SK-N-SH treated with all-trans-retinoic acid at 6 μM for 48 hours (cell line): ENCODE results near the gene SYNGR1.

ENCODE experiments used
- ATAC-seq: fragments of 200-7000 bp; cut with Tn5 transposase; 3 replicates; pipeline ENCODE4 v1.9.1; 2020; ENCODE audit warnings: mild to moderate bottlenecking, moderate library complexity
- ARNTL ChIP-seq: fragments of 450-650 bp; formaldehyde crosslinking; IDR thresholded peaks from 2 replicates; pipeline ENCODE4 v1.5.0; 2020; ENCODE audit warnings: low read depth, mild to moderate bottlenecking, moderate library complexity, borderline replicate concordance
- CREB5 ChIP-seq: fragments of 250-450 bp; sonication (Bioruptor Pico); IDR thresholded peaks from 2 replicates; pipeline ENCODE4 v1.5.1; 2020; ENCODE audit warnings: low read depth, mild to moderate bottlenecking, moderate library complexity
- CSDC2 ChIP-seq: fragments of 250-450 bp; sonication (Bioruptor Pico); IDR thresholded peaks from 2 replicates; pipeline ENCODE4 v1.5.0; 2020; ENCODE audit warnings: mild to moderate bottlenecking, moderate library complexity
- ESRRG ChIP-seq: fragments of 250-450 bp; sonication (Bioruptor Pico); IDR thresholded peaks from 2 replicates; pipeline ENCODE4 v1.6.1; 2021; ENCODE audit warnings: mild to moderate bottlenecking
- GLIS3 ChIP-seq: fragments of 250-450 bp; sonication (Bioruptor Pico); IDR thresholded peaks from 2 replicates; pipeline ENCODE4 v1.5.0; 2020; ENCODE audit warnings: mild to moderate bottlenecking, moderate library complexity
- OSR1 ChIP-seq: fragments of 250-450 bp; sonication (Bioruptor Pico); IDR thresholded peaks from 2 replicates; pipeline ENCODE4 v1.8.0; 2022; ENCODE audit warnings: moderate library complexity, mild to moderate bottlenecking, inconsistent platforms
- PATZ1 ChIP-seq: fragments of 250-450 bp; sonication (Bioruptor Pico); IDR thresholded peaks from 2 replicates; pipeline ENCODE4 v1.8.0; 2020; ENCODE audit warnings: mild to moderate bottlenecking, moderate library complexity, borderline replicate concordance
- RARB ChIP-seq: fragments of 250-450 bp; sonication (Bioruptor Pico); IDR thresholded peaks from 2 replicates; pipeline ENCODE4 v1.8.0; 2021; ENCODE audit warnings: mild to moderate bottlenecking, moderate library complexity
- SNAI2 ChIP-seq: fragments of 250-450 bp; sonication (Bioruptor Pico); IDR thresholded peaks from 2 replicates; pipeline ENCODE4 v1.5.0; 2020; ENCODE audit warnings: mild to moderate bottlenecking, moderate library complexity
- TOX ChIP-seq: fragments of 250-450 bp; sonication (Bioruptor Pico); IDR thresholded peaks from 2 replicates; pipeline ENCODE4 v1.8.0; 2021; ENCODE audit warnings: mild to moderate bottlenecking, moderate library complexity, borderline replicate concordance
- TSHZ2 ChIP-seq: fragments of 250-450 bp; sonication (Bioruptor Pico); IDR thresholded peaks from 2 replicates; pipeline ENCODE4 v1.5.0; 2020; ENCODE audit warnings: mild to moderate bottlenecking, moderate library complexity
- ZC3H10 ChIP-seq: fragments of 250-450 bp; sonication (Bioruptor Pico); IDR thresholded peaks from 2 replicates; pipeline ENCODE4 v1.5.1; 2021; ENCODE audit warnings: mild to moderate bottlenecking, moderate library complexity
- ZFP3 ChIP-seq: fragments of 250-450 bp; sonication (Bioruptor Pico); IDR thresholded peaks from 2 replicates; pipeline ENCODE4 v1.5.0; 2020; ENCODE audit warnings: mild to moderate bottlenecking, moderate library complexity
- ZFP30 ChIP-seq: fragments of 450-650 bp; formaldehyde crosslinking; IDR thresholded peaks from 2 replicates; pipeline ENCODE4 v1.5.0; 2022; ENCODE audit warnings: mild to moderate bottlenecking, moderate library complexity
- ZNF565 ChIP-seq: fragments of 450-650 bp; formaldehyde crosslinking; conservative IDR thresholded peaks from 2 replicates; pipeline ENCODE4 v1.5.0; 2020; ENCODE audit warnings: low read depth, mild to moderate bottlenecking, moderate library complexity
- ZNF70 ChIP-seq: fragments of 450-650 bp; formaldehyde crosslinking; IDR thresholded peaks from 2 replicates; pipeline ENCODE4 v1.5.0; 2020; ENCODE audit warnings: mild to moderate bottlenecking, moderate library complexity
- ZNF8 ChIP-seq: fragments of 450-650 bp; formaldehyde crosslinking; IDR thresholded peaks from 2 replicates; pipeline ENCODE4 v1.5.0; 2020; ENCODE audit warnings: mild to moderate bottlenecking, moderate library complexity

SYNGR1 gene

GRCh38 chr22:39430576-39431150 is 80.9 kb downstream of the SYNGR1 start (continued):
- TF ChIP-seq OSR1 (CRISPR knock-in tag): no peak
- TF ChIP-seq ZFP30: no peak
- TF ChIP-seq PATZ1 (CRISPR knock-in tag): no peak
- TF ChIP-seq ARNTL (CRISPR knock-in tag): no peak
- TF ChIP-seq SNAI2 (CRISPR knock-in tag): no peak
- TF ChIP-seq CREB5 (CRISPR knock-in tag): no peak
- no peak for TF ChIP-seq ZNF565 (CRISPR knock-in tag)

GRCh38 chr22:39431216-39431801 is 81.5 kb downstream of the SYNGR1 start:
- ATAC-seq: no peak; the same call in 2 of the 3 replicates
- TF ChIP-seq ESRRG (CRISPR knock-in tag): no peak
- no peak for TF ChIP-seq CSDC2
- TF ChIP-seq ZNF8 (CRISPR knock-in tag): no peak
- no peak for TF ChIP-seq CREB5 (CRISPR knock-in tag)
- no peak for TF ChIP-seq ARNTL (CRISPR knock-in tag)
- TF ChIP-seq, all 23 proteins: peak for 0

GRCh38 chr22:39431821-39432251 is 82.0 kb downstream of the SYNGR1 start:
- ATAC-seq: peak; percentile 64; the same call in 2 of the 3 replicates
- TF ChIP-seq ZFP30 (no peak), CSDC2 (no peak), ZNF70 (CRISPR knock-in tag) (no peak), ZC3H10 (CRISPR knock-in tag) (no peak), ZFP3 (CRISPR knock-in tag) (no peak), ZNF8 (CRISPR knock-in tag) (no peak), ZNF565 (CRISPR knock-in tag) (no peak), OSR1 (CRISPR knock-in tag) (no peak), ARNTL (CRISPR knock-in tag) (no peak), ESRRG (CRISPR knock-in tag) (no peak), GLIS3 (CRISPR knock-in tag) (no peak), RARB (CRISPR knock-in tag) (no peak), SNAI2 (CRISPR knock-in tag) (no peak), TSHZ2 (CRISPR knock-in tag) (no peak)

GRCh38 chr22:39432361-39432811 is 82.6 kb downstream of the SYNGR1 start:
- no peak for ATAC-seq
- no peak for TF ChIP-seq TOX (CRISPR knock-in tag)
- no peak for TF ChIP-seq CSDC2
- no peak for TF ChIP-seq ESRRG (CRISPR knock-in tag)
- no peak for TF ChIP-seq ZFP30
- TF ChIP-seq, all 23 proteins: peak for 0
